Measurements from ENCODE around the gene CCDC116.

GRCh38 chr22:21603973-21604372 is 28.6 kb upstream of the CCDC116 start:
- TF ChIP-seq EP300 (IDR thresholded peaks at IDR 0.05; ENCODE audit: borderline replicate concordance) (no peak), RAD21 (IDR thresholded peaks at IDR 0.05; ENCODE audit: low read depth) (no peak), EGR1 (IDR thresholded peaks at IDR 0.05) (no peak), CREB1 (IDR thresholded peaks at IDR 0.05; ENCODE audit: low read depth) (no peak), NFIC (IDR thresholded peaks at IDR 0.05) (no peak), FOXM1 (IDR thresholded peaks at IDR 0.05; ENCODE audit: borderline replicate concordance, low read depth) (no peak)
- TF ChIP-seq, protein P1, sequence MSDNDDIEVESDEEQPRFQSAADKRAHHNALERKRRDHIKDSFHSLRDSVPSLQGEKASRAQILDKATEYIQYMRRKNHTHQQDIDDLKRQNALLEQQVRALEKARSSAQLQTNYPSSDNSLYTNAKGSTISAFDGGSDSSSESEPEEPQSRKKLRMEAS (IDR thresholded peaks at IDR 0.05), result no peak

Measured in Ishikawa (cell line).